SKM-1 (cell line): ENCODE results near the gene SLC7A6.

Source experiments
- DNase-seq: peaks from one replicate; lab custom pipeline; 2025; ENCODE audit not compliant: unreplicated experiment; lab: John Stamatoyannopoulos, UW

SLC7A6 gene

DNA sequence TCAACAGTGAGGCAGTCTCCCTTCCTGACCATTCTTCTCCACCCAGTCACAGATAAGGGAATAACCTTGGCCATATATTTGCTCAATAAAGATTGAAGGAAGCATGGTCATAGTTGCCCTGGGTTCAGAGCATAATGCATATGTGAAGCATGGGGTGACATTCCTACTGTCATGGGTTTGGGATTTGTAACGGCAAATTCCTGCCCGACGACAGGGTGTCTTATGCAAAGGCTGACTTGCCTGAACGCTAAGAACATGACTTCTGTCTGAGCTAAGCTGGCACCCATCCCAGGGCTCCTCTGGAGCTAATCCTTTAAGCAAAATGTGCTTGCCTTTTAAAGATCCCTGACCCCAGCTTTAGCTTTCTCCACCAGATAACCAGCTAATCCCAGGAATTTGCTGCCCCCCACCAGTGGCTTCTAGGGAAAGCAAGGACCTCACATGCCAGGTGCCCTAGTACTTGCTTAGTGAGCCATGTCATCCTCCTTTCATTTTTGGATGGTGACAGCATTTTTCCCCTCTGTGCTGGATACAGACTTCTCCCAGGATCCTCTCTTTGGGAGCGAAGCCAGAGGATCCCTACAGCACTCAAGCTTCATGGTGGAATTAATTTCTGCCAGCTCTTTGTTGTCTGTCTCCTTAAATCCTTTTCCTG is 34.7 kb downstream of the SLC7A6 start:
- no peak for DNase-seq

DNA sequence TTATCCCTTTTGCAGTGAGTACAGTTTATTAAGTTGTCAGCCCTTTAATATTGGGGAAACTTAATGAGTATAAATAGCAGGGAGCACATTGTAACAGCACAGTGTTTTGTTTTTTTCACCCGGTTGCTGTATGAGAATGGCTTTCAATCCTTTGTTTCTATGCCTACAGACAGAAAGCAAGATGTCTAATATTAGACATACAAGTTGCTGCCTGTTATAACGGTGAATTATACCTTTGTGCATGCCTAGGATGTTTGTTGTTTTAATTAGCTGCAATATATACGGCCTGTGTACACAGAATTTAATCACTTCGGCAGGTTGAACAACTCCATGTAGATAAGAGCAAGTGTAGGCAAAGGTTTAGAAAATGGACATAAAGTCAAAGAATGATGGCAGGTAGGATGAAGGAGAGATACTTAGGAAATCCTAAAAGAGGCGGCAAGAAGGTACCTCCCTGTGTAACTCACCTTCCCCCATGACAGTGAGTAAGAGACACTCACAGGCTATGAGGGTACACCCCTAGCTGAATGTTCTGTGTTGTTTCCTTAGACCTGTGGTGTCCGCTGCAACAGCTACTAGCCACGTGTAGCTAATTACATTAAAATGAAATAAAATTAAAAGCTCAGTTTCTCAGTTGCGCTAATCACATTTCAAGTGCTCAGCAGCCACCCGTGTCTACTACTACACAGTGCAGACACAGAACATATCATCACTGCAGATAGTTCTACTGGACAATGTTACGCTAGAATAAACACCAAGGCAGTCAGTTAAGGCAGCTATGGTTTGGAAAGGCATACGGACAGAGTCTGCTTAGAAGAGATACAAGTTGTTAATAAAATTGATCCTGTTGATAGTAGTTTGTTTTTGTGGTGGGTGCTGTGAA is 35.5 kb downstream of the SLC7A6 start:
- DNase-seq: no peak

DNA sequence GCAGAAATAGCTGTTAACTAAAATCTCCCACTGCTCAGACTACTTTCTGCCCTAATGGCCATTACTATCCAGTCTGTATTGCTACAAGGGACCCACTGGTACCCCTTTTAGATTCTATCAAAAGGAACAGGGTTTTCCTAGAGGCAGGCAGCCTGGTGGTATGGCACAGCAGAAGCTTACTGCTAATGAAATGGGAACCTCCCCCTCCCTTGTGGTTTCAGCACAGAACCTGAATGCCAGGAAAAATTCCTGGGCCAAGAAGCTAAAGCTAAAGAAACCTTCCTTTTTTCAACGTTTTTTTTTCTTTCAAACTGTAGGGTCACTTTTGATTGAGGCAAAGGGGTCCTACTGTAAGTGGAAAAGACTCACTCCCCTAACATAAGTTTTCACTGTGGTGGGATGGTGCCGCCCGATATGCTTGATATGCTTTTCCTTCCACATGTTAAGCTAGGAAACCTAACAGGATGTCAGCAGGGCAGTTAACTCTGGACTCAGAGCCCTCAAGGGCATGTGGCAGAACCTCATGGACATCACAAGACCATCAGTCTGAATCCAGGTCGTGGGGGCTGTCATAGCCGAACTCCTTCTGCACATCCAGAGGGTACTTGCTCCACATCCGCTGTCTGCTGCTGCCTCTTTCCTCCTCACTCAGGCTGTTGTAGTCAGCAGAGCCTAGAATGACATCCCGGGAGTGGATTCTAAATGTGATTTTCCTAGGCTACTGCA is 36.6 kb downstream of the SLC7A6 start:
- DNase-seq: no peak

DNA sequence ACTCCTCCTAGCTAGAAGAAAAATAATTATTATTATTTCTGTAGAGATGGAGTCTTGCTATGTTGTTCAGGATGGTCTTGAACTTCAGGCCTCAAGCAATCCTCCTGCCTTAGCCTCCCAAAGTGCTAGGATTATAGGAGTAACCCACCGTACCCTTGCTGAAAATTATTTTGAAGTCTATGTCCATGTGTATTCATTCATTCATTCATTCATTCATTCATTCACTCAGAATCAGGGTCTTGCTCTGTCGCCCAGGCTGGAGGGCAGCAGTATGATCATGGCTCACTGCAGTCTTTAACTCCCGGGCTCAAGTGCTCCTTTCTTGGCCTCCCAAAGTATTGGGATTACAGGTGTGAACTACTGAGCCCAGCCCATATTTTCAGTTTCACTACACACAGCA is 42.3 kb downstream of the SLC7A6 start:
- no peak for DNase-seq

DNA sequence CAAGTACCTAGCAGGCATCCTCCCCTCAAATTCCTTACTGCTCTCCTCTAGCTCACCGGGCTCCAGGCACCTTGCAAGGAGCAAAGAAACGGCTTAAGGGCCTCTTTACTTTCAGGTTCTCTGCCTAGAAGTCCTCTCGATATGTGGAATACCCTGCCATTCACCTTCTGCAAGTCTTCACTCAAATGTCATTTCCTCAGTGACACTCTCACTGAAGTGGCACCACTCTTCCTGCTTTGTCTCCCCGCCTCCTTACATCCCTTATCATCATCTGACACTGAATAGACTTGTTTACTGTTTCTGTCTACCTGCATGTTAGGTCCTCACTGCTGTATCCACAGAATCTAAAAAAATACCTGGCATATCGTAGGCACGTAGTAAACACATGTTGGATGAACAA is 45.5 kb downstream of the SLC7A6 start:
- DNase-seq: no peak

DNA sequence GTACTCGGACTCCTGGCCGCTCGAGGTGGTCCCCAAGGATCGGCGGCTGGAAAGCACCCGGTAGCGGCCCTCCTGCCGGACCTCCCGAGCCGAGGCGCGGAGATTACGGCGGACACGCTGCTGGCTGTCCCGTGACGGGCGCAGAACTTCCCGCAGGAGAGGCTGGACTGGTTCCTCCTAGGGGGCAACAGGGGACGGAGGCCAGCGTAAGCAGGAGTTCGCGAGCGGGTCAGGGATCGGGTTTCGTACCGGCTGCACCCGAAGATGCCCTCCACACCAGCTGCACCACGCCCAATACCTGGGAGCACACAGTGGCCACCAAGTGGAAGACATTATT is 46.1 kb downstream of the SLC7A6 start:
- DNase-seq: no peak

DNA sequence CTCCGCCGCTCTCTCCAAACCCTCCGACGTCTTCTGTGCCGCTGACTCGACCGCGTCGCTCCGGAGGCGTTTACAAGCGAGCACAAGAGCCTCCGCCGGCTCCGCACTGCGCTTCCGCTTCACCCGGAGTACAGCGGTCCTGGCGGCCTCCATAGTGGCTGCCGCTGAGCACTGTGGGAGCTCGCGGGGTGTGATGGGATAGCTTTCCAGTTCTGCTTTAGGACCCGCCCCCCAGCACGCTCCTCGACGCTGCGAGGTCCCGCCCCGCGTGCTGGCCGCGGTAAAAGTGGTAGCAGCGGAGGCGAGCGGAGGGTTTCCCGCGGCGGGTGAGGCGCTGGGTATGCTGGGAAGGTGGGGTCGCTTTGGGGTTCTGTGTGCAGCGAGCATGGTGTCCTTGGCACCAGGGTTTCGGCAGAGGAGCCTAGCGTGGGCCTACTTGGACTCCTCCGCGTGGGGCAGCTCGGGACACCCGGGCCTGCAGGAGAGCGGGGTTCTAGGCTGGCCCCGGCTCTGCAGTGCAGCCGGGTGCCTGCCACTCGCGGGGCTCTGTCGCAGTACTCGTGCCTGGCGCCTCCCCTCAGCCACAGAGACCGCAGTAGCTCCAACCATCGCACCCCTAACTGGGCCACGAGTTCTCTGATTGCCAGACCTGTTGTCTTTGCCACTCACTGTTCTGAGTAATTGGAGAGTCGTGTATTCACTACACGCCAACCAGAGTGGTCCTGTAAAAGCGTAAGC is 46.6 kb downstream of the SLC7A6 start, which contains the start of the genes PRMT7 and SLC7A6OS:
Gene PRMT7, plus strand, starts transcription at position 246 of the 738 bp plus-strand sequence. CDS start 4,961 bp downstream, outside the sequence.
Gene SLC7A6OS, minus strand, starts transcription at position 173 of the 738 bp plus-strand sequence. Its CDS starts 20 bp downstream, at position 153.
- peak; percentile 95 for DNase-seq

DNA sequence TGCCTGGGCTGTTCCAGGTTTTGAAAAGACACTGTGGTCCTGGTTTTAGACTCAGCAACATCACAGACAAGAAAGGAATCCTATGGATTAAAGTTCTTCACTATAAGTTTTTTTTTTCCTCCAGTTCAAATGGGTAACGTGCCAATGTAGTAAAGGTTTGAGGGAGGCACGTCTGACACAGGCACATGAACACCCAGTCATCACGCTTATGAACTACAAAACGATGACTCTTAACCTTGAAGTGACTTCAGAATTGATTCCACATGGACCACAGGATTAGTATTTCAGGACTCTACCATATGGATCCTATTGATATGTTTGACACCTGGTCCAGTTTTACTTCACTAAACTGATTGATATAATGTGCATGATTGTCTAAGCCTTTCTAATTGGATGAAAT is 48.8 kb downstream of the SLC7A6 start:
- no peak for DNase-seq

DNA sequence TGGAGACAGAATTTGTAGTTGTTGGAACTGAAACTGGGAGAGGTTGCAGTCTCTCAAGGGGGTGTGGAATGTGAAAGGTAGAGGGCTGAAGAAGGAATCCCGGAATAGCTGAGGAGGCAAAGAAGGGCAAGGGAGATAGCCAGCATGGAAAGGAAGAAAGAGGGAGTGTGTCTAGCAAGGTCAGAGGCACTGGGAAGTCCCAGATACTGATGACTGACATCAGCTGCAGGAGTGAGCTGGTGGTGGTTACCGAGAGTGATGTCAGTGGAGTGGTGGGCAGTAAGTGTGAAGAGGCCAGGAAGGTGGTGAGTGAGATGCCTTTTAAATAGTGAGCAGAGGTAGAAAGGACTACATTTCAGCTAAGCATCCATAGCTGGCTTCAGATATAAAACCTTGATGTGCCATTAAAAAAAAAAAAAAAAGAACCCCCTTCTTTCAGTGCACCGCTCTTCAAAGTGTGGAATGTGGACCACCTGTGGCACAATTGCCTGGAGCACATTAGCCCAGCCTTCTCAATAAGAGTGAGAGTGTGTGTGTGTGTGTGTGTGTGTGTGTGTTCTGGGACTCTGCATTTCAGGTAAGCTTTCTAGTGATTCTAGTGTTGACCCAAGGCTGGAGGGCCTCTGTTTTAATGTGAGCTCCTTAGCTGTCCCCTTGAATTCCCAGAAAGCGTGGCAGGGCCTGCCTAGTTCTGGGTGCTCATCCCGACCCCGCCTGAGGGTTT is 55.0 kb downstream of the SLC7A6 start:
- DNase-seq: no peak

DNA sequence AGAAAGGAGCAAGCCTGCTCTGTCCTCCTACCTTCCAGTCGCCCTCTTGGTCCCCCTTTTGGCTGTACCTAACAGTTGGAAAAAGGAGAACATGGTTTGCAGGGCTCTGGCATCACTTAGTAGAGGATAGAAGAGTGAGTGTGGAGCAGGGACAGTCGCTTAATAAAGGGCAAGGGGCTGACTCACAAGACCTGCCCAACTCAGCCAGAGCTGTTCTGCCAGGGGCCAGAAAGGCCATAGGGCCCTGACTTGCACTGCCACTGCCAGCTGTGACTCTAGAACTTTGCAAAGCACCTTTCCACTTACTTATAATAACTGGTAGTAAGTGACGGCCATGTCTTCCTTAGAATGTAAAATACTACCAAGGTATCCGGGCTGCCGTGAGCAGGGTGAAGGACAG is 60.0 kb downstream of the SLC7A6 start:
- DNase-seq: no peak

DNA sequence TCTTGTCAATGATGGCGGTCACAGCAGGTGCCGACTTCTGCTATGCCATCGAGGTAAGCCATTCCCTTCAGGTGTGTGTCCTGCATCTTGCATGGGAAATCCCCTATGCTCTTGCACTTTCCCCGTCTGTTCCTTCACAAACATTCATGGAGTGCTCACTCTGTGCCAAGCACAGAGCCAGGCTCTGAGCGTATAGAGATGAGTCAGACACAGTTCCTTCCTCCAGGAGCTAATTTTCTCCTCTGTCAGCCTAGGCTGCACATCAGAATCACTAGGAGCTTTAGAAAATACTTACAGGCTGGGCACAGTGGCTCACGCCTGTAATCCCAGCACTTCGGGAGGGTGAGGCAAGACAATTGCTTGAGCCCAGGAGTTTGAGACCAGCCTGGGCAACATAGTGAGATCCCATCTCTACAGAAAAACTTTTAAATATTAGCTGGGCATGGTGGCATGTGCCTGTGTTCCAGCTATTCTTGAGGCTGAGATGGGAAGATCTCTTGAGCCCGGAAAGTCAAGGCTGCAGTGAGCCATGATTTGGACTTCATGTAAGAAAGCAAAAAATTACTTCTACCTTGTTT is 60.5 kb downstream of the SLC7A6 start:
- no peak for DNase-seq

DNA sequence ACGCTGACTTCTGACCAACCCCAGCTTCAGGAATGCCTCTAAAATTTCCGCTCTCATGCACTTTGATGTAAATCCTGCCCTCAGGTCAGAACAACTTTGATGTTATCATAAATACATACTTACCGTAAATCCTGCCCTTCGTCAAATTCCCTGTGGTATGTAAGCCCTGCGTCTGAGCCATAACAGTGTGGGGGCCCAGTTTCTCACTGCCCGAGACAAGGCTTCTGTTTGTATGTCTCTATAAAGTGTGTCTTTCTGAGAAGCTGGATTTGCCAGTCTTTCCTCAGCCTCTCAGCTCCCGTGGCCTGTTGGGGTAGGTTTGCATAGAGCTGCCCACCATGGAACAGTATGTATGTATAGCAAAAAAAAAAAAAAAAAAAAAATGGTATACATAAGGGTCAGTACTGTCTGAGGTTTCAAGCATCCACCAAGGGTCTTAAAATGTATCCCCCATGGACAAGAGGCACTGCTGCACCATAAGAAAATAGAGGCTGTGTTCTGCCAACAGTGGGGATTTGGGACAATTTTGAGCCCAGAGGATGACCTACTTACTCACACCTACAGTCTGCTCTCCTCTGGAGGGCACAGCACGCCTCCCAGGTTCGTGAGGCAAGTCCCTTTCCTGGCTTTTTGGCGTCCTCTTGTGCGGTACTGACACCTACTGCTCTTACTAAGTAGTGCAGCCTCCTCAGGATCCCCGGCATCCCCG is 64.0 kb downstream of the SLC7A6 start:
- DNase-seq: peak; percentile 64

DNA sequence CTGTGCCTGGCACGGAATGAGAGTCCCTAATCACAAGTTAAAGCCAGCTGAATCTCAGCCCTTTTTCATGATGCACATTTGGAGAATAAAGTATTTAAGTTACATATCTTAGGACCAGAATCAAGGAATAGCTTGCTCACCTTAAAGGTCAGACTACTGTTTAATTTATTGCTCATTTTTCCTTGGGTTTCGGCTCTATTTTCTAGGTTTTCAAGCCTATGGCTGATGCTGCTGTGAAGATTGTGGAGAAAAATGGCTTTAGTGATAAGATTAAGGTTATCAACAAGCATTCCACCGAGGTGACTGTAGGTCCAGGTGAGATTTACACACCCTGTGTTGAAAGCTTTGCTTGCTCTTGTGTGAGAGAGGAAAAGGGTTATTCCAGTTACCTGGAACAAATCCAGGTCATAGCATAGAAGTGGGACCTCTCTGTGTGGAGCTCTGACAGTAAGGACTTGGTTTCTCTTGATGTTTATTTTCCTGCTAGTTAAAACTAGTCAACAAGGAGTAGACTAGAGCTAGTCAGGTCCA is 64.6 kb downstream of the SLC7A6 start:
- DNase-seq: no peak

DNA sequence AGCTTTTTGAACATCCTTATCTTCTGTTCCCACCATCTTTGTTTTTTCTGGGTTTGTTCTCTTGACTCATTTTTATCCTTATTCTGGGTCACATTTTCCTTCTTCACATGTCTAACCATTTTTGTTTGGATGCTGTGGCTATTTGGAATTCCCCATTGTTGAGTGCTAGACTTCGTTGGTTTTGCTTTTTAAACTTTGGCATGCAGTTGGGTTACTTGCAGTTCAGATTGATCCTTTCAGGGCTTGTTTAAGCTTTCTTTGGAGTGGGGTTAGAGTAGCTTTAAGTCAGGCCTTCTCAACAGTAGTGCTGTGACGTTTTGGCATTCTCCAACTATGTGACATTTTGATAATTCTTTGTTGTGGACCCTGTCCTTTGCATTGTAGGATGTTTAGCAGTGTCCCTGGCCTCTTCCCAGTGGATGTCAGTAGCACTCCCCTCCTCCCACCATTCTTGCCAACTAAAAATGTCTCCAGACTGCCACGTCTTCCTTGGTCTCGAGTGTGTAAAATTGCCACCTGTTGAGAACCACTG is 67.6 kb downstream of the SLC7A6 start:
- no peak for DNase-seq

DNA sequence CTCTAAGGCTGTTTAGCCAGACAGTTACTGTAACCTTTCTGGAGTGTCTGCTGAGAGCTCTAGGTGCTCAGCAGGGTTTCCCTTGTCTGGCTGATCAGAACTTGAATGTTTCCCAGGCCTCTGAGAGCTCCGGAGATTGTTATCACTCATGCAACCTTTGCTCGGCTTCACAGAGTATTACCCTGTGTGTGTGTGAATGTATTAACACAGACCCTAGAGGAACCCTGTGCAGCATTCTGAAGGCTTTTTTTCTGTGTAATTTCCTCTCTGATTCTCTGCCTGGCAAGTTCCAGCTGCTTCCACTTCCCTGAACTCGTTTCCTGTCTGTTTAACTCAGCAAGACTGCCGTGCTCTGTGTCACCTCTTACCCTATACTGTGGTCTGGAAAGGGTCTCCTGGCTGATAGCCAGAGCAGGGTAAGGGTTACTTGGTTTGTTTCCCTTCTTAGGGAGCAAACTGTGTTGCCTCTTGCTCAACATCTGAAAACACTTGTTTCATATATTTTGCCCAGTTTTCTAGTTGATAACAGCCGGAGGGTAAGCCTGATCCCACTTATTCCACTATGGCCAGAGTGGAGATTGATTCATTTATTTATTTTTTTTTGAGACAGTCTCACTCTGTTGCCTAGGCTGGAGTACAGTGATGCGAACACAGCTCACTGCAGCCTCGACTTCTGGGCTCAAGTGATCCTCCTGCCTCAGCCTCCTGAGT is 68.2 kb downstream of the SLC7A6 start:
- DNase-seq: peak; percentile 96

DNA sequence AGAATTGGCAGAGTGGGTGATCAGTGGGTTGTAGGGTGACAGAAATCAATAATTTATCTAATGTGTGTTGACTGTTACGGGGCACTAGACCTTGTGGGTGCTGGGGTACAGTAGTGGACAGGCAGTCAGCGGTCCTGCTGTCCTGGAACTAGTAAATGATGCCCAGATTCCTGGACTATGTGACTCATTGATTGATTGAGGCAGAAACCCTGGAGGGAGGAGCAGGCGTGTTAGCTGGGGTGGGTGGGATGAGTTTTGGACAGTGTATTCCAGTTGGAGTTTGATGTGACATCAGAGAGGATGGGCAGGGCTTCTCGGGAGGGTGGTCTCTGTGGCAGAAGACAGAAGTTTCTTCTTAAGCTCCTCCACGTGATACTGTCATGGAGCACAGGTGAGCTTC is 70.8 kb downstream of the SLC7A6 start:
- no peak for DNase-seq

DNA sequence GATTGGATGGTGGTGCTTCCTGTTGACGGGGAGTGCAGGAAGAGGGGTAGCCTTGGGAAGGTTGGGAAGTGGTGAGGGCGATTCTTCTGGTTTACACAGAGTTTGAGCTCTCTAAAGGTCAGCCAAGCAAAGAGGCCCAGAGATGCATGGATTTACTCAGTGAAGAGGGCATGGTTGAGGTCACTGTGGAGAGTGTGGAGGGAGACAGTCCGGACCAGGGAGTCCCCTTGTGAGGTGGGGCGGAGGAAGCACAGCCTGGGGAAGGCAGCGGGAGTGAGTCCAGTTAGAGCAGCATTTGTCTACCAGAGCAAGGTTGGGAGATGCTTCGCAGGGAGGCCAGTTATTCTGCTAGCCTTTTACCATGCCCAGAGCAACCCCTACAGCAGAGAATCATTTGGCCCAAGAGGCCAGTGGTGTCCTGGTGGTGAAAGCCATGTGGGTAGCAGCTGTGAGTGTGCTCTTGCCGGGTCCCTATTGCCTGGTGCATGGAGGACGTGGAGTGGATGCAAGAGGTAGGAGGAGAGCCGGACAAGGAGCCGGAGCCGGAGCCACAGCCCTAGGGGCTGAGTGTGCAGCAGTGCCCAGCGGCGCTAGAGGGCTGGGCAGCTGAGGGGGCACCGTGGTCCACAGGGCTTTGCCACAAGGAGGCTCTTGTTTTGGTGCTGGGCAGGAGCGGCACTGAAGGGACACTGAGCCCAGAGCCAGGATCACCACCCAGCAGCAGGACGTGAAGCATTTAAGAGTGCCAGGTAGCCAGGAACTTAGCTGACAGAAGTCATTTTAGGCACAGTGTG is 74.2 kb downstream of the SLC7A6 start:
- no peak for DNase-seq
